H9 (cell line): ENCODE results near the gene GALNT7. TPM values are rescaled to one million over a fixed set of nuclear protein-coding genes. Genes with fewer than 3 reads are reported as not detected.

ENCODE experiments used
- DNase-seq: peaks from one replicate; pipeline ENCODE4 v3.0.0-alpha.2; 2017
- H2AFZ ChIP-seq: one replicate; pipeline ENCODE4 v1.6.1; 2013; ENCODE audit warnings: mild to moderate bottlenecking, low read length, control low read depth, moderate library complexity
- H2AK5ac ChIP-seq: 2 replicates; pipeline ENCODE4 v1.6.1; 2013; ENCODE audit warnings: low read length, control low read depth, mixed read lengths; ENCODE audit not compliant: insufficient read length
- H2BK120ac ChIP-seq: one replicate; pipeline ENCODE4 v1.6.1; 2013; ENCODE audit warnings: low read depth, mild to moderate bottlenecking, low read length, control low read depth, inconsistent platforms; ENCODE audit not compliant: poor library complexity, severe bottlenecking
- H2BK12ac ChIP-seq: 2 replicates; pipeline ENCODE4 v1.6.1; 2013; ENCODE audit warnings: low read length, control low read depth, mixed read lengths, low read depth; ENCODE audit not compliant: insufficient read length
- H2BK15ac ChIP-seq: 2 replicates; pipeline ENCODE4 v1.6.1; 2013; ENCODE audit warnings: low read depth, low read length, control low read depth
- H2BK20ac ChIP-seq: one replicate; pipeline ENCODE4 v1.6.1; 2013; ENCODE audit warnings: low read depth, mild to moderate bottlenecking, low read length, control low read depth, inconsistent platforms; ENCODE audit not compliant: poor library complexity, severe bottlenecking
- H2BK5ac ChIP-seq: 2 replicates; pipeline ENCODE4 v1.6.1; 2013; ENCODE audit warnings: low read length, control low read depth, mixed read lengths; ENCODE audit not compliant: insufficient read length
- H3K14ac ChIP-seq: 2 replicates; pipeline ENCODE4 v1.6.1; 2013; ENCODE audit warnings: low read length, control low read depth; ENCODE audit not compliant: insufficient read depth
- H3K18ac ChIP-seq: 2 replicates; pipeline ENCODE4 v1.6.1; 2013; ENCODE audit warnings: low read depth, mild to moderate bottlenecking, mixed read lengths, low read length, control low read depth; ENCODE audit not compliant: insufficient read length
- H3K23ac ChIP-seq: 2 replicates; pipeline ENCODE4 v1.6.1; 2013; ENCODE audit warnings: low read length, control low read depth, mixed read lengths, low read depth; ENCODE audit not compliant: insufficient read length
- H3K23me2 ChIP-seq: 2 replicates; pipeline ENCODE4 v1.6.1; 2013; ENCODE audit warnings: low read depth, mild to moderate bottlenecking, mixed read lengths, low read length, control low read depth; ENCODE audit not compliant: insufficient read length, poor library complexity, severe bottlenecking
- H3K27ac ChIP-seq: 2 replicates; pipeline ENCODE4 v1.5.1; 2013; ENCODE audit warnings: low read length, control low read depth, mixed read lengths, low read depth; ENCODE audit not compliant: insufficient read length
- H3K27me3 ChIP-seq: 2 replicates; pipeline ENCODE4 v1.6.1; 2013; ENCODE audit warnings: low read length, control low read depth, inconsistent platforms; ENCODE audit not compliant: insufficient read depth
- H3K4ac ChIP-seq: 2 replicates; pipeline ENCODE4 v1.6.1; 2013; ENCODE audit warnings: low read depth, mild to moderate bottlenecking, control low read depth, inconsistent platforms, low read length, moderate library complexity
- H3K4me1 ChIP-seq: 2 replicates; pipeline ENCODE4 v1.6.1; 2013; ENCODE audit warnings: low read length, control low read depth, inconsistent platforms; ENCODE audit not compliant: insufficient read depth
- H3K4me2 ChIP-seq: 2 replicates; pipeline ENCODE4 v1.6.1; 2013; ENCODE audit warnings: low read length, control low read depth, mixed read lengths; ENCODE audit not compliant: insufficient read length, insufficient read depth
- H3K56ac ChIP-seq: 2 replicates; pipeline ENCODE4 v1.6.1; 2013; ENCODE audit warnings: low read depth, mild to moderate bottlenecking, mixed read lengths, low read length, control low read depth; ENCODE audit not compliant: insufficient read length
- H3K79me1 ChIP-seq: 2 replicates; pipeline ENCODE4 v1.6.1; 2013; ENCODE audit warnings: low read depth, mild to moderate bottlenecking, moderate library complexity, low read length, control low read depth, inconsistent platforms; ENCODE audit not compliant: insufficient read depth, poor library complexity, severe bottlenecking
- H3K79me2 ChIP-seq: 2 replicates; pipeline ENCODE4 v1.6.1; 2013; ENCODE audit warnings: low read length, control low read depth, inconsistent platforms; ENCODE audit not compliant: insufficient read depth
- H3K9ac ChIP-seq: 2 replicates; pipeline ENCODE4 v1.6.1; 2013; ENCODE audit warnings: low read length, control low read depth, mixed read lengths; ENCODE audit not compliant: insufficient read length; ENCODE audit errors: extremely low read depth
- H3K9me3 ChIP-seq: one replicate; pipeline ENCODE4 v1.6.1; 2013; ENCODE audit warnings: low read depth, low read length, inconsistent platforms; ENCODE audit not compliant: control insufficient read depth
- H3T11ph ChIP-seq: one replicate; pipeline ENCODE4 v1.6.1; 2013; ENCODE audit warnings: mild to moderate bottlenecking, low read length, control low read depth, inconsistent platforms
- H4K20me1 ChIP-seq: one replicate; pipeline ENCODE4 v1.6.1; 2013; ENCODE audit not compliant: control insufficient read depth, insufficient read length, insufficient read depth
- H4K5ac ChIP-seq: 2 replicates; pipeline ENCODE4 v1.6.1; 2013; ENCODE audit warnings: low read depth, mild to moderate bottlenecking, mixed read lengths, low read length, control low read depth; ENCODE audit not compliant: insufficient read length
- H4K8ac ChIP-seq: replicated peaks from 2 replicates; pipeline ENCODE4 v1.6.1; 2013; ENCODE audit warnings: low read length, control low read depth, mixed read lengths, low read depth; ENCODE audit not compliant: insufficient read length
- H4K91ac ChIP-seq: 2 replicates; pipeline ENCODE4 v1.6.1; 2013; ENCODE audit warnings: low read depth, mild to moderate bottlenecking, moderate library complexity, mixed read lengths, low read length, control low read depth; ENCODE audit not compliant: insufficient read length
- H3K27ac Mint-ChIP-seq, 3 experiments: 2 replicates in 2 of 3; 3 replicates in 1 of 3; pipeline ENCODE4 v1.8.0; 2020 to 2021; ENCODE audit warnings: mixed read lengths in 3 of 3, mild to moderate bottlenecking in 1 of 3, moderate library complexity in 1 of 3
- H3K27me3 Mint-ChIP-seq: 2 replicates; pipeline ENCODE4 v1.8.0; 2021; ENCODE audit warnings: low read depth, mild to moderate bottlenecking, moderate library complexity, mixed read lengths
- H3K36me3 Mint-ChIP-seq, 3 experiments: 2 replicates in 2 of 3; 3 replicates in 1 of 3; pipeline ENCODE4 v1.8.0; 2020 to 2021; ENCODE audit warnings: low read depth in 3 of 3, mixed read lengths in 3 of 3; ENCODE audit not compliant: insufficient read depth in 1 of 3
- H3K4me1 Mint-ChIP-seq, 2 experiments: 2 replicates each; pipeline ENCODE4 v1.8.0; 2020; ENCODE audit warnings: mixed read lengths in 2 of 2
- H3K4me3 Mint-ChIP-seq, 2 experiments: 2 replicates in 1 of 2; 3 replicates in 1 of 2; pipeline ENCODE4 v1.8.0; 2020 to 2021; ENCODE audit warnings: mild to moderate bottlenecking in 2 of 2, mixed read lengths in 2 of 2, moderate library complexity in 1 of 2
- H3K9me3 Mint-ChIP-seq, 2 experiments: 2 replicates in 1 of 2; 3 replicates in 1 of 2; pipeline ENCODE4 v1.8.0; 2020; ENCODE audit warnings: mild to moderate bottlenecking in 2 of 2, mixed read lengths in 2 of 2, moderate library complexity in 1 of 2
- CTCF ChIP-seq: fragments of 200-600 bp; sonication (generic); conservative IDR thresholded peaks from 3 replicates; pipeline ENCODE4 v1.8.0; 2021; ENCODE audit warnings: antibody characterized with exemption, mild to moderate bottlenecking
- WGBS: extraction: QIAGEN DNeasy Blood & Tissue Kit; methylation state at CpG from one replicate; pipeline ENCODE4 v1.1.7; 2013; ENCODE audit warnings: missing lambda C conversion rate, low lambda C conversion rate, mixed read lengths; ENCODE audit not compliant: insufficient read length; ENCODE audit errors: extremely low coverage; 5-methylcytosine and 5-hydroxymethylcytosine counted together
- total RNA-seq: library from RNA; stranded (reverse); gene quantifications from 2 replicates; pipeline ENCODE4 v1.2.1, GENCODE V29; 2021

Gene GALNT7
- total RNA-seq, 1 experiment from 2014 or later = 57.3 TPM

GRCh38 chr4:173236301-173236700, 67.7 kb downstream of the GALNT7 start:
- Histone ChIP-seq H4K20me1 (no peaks in the 10 kb centered on the region), H3K79me2 (peaks cover 10% of the 10 kb centered on the region; the same call in 1 of the 2 replicates), H3K23ac (no peak overlapping the region), H3K4me1 (peaks cover 6% of the 10 kb centered on the region), H3T11ph (no peak overlapping the region), H2BK20ac (no peak overlapping the region), H3K79me1 (no peaks in the 10 kb centered on the region), H3K27me3 (no peaks in the 10 kb centered on the region), H3K4me2 (no peak overlapping the region), H4K5ac (no peak overlapping the region), H2BK5ac (no peak overlapping the region), H3K4ac (no peak overlapping the region), H2AK5ac (no peak overlapping the region), H3K9me3 (no peaks in the 10 kb centered on the region), H3K18ac (no peak overlapping the region), H3K9ac (no peak overlapping the region), H3K27ac (no peak overlapping the region), H4K8ac (no peak overlapping the region), H4K91ac (no peak overlapping the region), H2BK120ac (no peak overlapping the region), H2BK12ac (no peak overlapping the region), H2AFZ (no peak overlapping the region), H3K23me2 (no peaks in the 10 kb centered on the region), H2BK15ac (no peak overlapping the region), H3K14ac (no peak overlapping the region), H3K56ac (no peak overlapping the region)
- H3K36me3 Mint-ChIP-seq = peaks cover 0 to 2% (median 0%) of the 10 kb centered on the region in 3 experiments; a peak in 1 of 7 replicates
- peak overlapping the region in 2 of 3 experiments; percentile 8 to 13; a peak in 5 of 7 replicates for H3K27ac Mint-ChIP-seq
- WGBS = no CpG with 5 or more reads among the region's 3 CpGs
- no peak for DNase-seq
- H3K9me3 Mint-ChIP-seq = no peaks in the 10 kb centered on the region
- no peak overlapping the region for H3K4me3 Mint-ChIP-seq
- no peaks in the 10 kb centered on the region for H3K27me3 Mint-ChIP-seq
- H3K4me1 Mint-ChIP-seq = peaks cover 38 to 40% of the 10 kb centered on the region in 2 experiments
- no peak for TF ChIP-seq CTCF
